Brain microvascular endothelial cell (primary cell): ENCODE results near the gene OR2W3.
A peak's percentile ranks its signal among the peaks of the same experiment; 100 is the strongest.
"Not testable (repeated sequence)": the region's sequence is repeated elsewhere in the genome, so short reads cannot be mapped to it uniquely, and the experiment has no call there.

ENCODE experiments used
- DNase-seq: peaks from one replicate; pipeline ENCODE4 v3.0.0-alpha.2; 2020
- H3K27ac ChIP-seq: fragments of 250-450 bp; sonication (Bioruptor Pico); 2 replicates; pipeline ENCODE4 v1.5.1; 2020; ENCODE audit warnings: mild to moderate bottlenecking, moderate library complexity
- H3K27me3 ChIP-seq: fragments of 250-450 bp; sonication (Bioruptor Pico); replicated peaks from 2 replicates; pipeline ENCODE4 v1.5.1; 2020; ENCODE audit warnings: mild to moderate bottlenecking
- H3K36me3 ChIP-seq: fragments of 250-450 bp; sonication (Bioruptor Pico); replicated peaks from 2 replicates; pipeline ENCODE4 v1.5.1; 2020; ENCODE audit warnings: mild to moderate bottlenecking
- H3K4me3 ChIP-seq: 2 replicates; pipeline ENCODE4 v1.5.1; 2011; ENCODE audit warnings: low read depth, mild to moderate bottlenecking, control low read depth, low read length, moderate library complexity
- CTCF ChIP-seq: IDR thresholded peaks from 2 replicates; pipeline ENCODE4 v1.5.1; 2011; ENCODE audit warnings: low read depth, mild to moderate bottlenecking, moderate library complexity, low read length, control low read depth, inconsistent platforms; ENCODE audit errors: missing control alignments
- in situ Hi-C: cut with HindIII; loops from 2 replicates; pipeline ENCODE4 v1.10.0; 2017; ENCODE audit warnings: low sequenced_read_pairs, low pct_ligation_motif_present

The OR2W3 gene

GRCh38 chr1:247924868-247925267, 29.5 kb downstream of the OR2W3 start, which contains the start of gene OR2AJ1:
Gene OR2AJ1, plus strand, starts transcription at chr1:247924889. Its CDS starts 8,880 bp downstream, at chr1:247933769.
- Histone ChIP-seq H3K4me3 (no peak within 1 kb of the TSS), H3K27ac (no peak within 1 kb of the TSS), H3K36me3 (no peaks in the 10 kb centered on the region), H3K27me3 (no peaks in the 10 kb centered on the region)
- no peak for DNase-seq
- no peak for TF ChIP-seq CTCF
- in situ Hi-C loops: no loop called here

GRCh38 chr1:247933989-247934388, 38.6 kb downstream of the OR2W3 start:
- Histone ChIP-seq H3K27me3 (no peaks in the 10 kb centered on the region), H3K36me3 (no peaks in the 10 kb centered on the region), H3K27ac (no peak overlapping the region), H3K4me3 (no peak overlapping the region)
- TF ChIP-seq CTCF: no peak
- in situ Hi-C loops: no loop called here
- no peak for DNase-seq

- in situ Hi-C loops: no loop called here
- TF ChIP-seq CTCF: no peak
Observed at GRCh38 chr1:247935781-247936180, 40.4 kb downstream of the OR2W3 start.

GRCh38 chr1:247936415-247936814, 41.0 kb downstream of the OR2W3 start:
- TF ChIP-seq CTCF: no peak
- in situ Hi-C loops: no loop called here

More at GRCh38 chr1:247935781-247936180, 40.4 kb downstream of the OR2W3 start:
- no peak for DNase-seq
- Histone ChIP-seq H3K27ac (no peak overlapping the region), H3K27me3 (no peaks in the 10 kb centered on the region), H3K36me3 (no peaks in the 10 kb centered on the region), H3K4me3 (no peak overlapping the region)

GRCh38 chr1:247936965-247937734, 41.8 kb downstream of the OR2W3 start:
- H3K27me3 ChIP-seq, in situ Hi-C loops, DNase-seq, H3K36me3 ChIP-seq, H3K27ac ChIP-seq: not testable (repeated sequence)
- peak overlapping the region; percentile 65 for H3K4me3 ChIP-seq
- TF ChIP-seq CTCF: peak; percentile 85

More at GRCh38 chr1:247936415-247936814, 41.0 kb downstream of the OR2W3 start:
- H3K27ac ChIP-seq: no peak overlapping the region
- H3K27me3 ChIP-seq: no peaks in the 10 kb centered on the region
- DNase-seq: no peak
- H3K36me3 ChIP-seq: no peaks in the 10 kb centered on the region
- H3K4me3 ChIP-seq: no peak overlapping the region
